Measurements from ENCODE around the gene TLR8. TPM values are rescaled to one million over a fixed set of nuclear protein-coding genes. Genes with fewer than 3 reads are reported as not detected.

TLR8 gene
- total and polyA plus RNA-seq, 5 experiments from 2014 or later = 0.21 to 0.22 TPM; not detected in 3

- H3K27ac Mint-ChIP-seq = no peak overlapping the region
- ATAC-seq (no peak), DNase-seq (no peak)
- peaks cover 0 to 12% (median 0%) of the 10 kb centered on the region in 3 donors for H3K36me3 Mint-ChIP-seq
- H3K4me3 Mint-ChIP-seq = no peak overlapping the region
- peaks cover 0 to 9% (median 1%) of the 10 kb centered on the region in 5 donors for H3K27me3 Mint-ChIP-seq
- H3K4me1 Mint-ChIP-seq = peaks cover 0 to 35% (median 6%) of the 10 kb centered on the region in 4 donors
- POLR2A ChIA-PET = no interaction called here
- H3K9me3 Mint-ChIP-seq = peaks cover 0 to 7% (median 0%) of the 10 kb centered on the region in 9 donors
Observed at GRCh38 chrX:12886545-12886944, 19.9 kb upstream of the TLR8 start.

GRCh38 chrX:12887141-12887540 is 19.3 kb upstream of the TLR8 start:
- POLR2A ChIA-PET = no interaction called here
- Mint-ChIP-seq H3K27me3 (peaks cover 0 to 3% (median under 1%) of the 10 kb centered on the region in 5 donors), H3K9me3 (peaks cover 0 to 4% (median 0%) of the 10 kb centered on the region in 9 donors), H3K36me3 (peaks cover 0 to 7% (median 0%) of the 10 kb centered on the region in 3 donors), H3K4me1 (peaks cover 2 to 33% (median 7%) of the 10 kb centered on the region in 4 donors), H3K27ac (no peak overlapping the region), H3K4me3 (no peak overlapping the region)
- DNase-seq = no peak
- ATAC-seq = no peak

- ATAC-seq (no peak), DNase-seq (no peak)
- no peak overlapping the region for H3K27ac Mint-ChIP-seq
- no peak overlapping the region for H3K4me3 Mint-ChIP-seq
- H3K36me3 Mint-ChIP-seq = peaks cover 0 to 5% (median 0%) of the 10 kb centered on the region in 3 donors
- POLR2A ChIA-PET = no interaction called here
- H3K4me1 Mint-ChIP-seq = peaks cover 2 to 39% (median 10%) of the 10 kb centered on the region in 4 donors
- H3K9me3 Mint-ChIP-seq = peaks cover 0 to 4% (median 0%) of the 10 kb centered on the region in 9 donors
- H3K27me3 Mint-ChIP-seq = no peaks in the 10 kb centered on the region
Observed at GRCh38 chrX:12887767-12888166, 18.7 kb upstream of the TLR8 start.

- Mint-ChIP-seq H3K27me3 (no peaks in the 10 kb centered on the region), H3K9me3 (peaks cover 0 to 4% (median 0%) of the 10 kb centered on the region in 9 donors), H3K27ac (peak overlapping the region in 6 of 10 donors; percentile 20 to 90 (median 28)), H3K4me1 (peaks cover 2 to 50% (median 11%) of the 10 kb centered on the region in 4 donors), H3K36me3 (peaks cover 0 to 5% (median 0%) of the 10 kb centered on the region in 3 donors), H3K4me3 (peak overlapping the region in 2 of 10 donors; percentile 5 to 15)
- peak in 1 of 10 donors; percentile 52 for DNase-seq
- no peak for ATAC-seq
- POLR2A ChIA-PET = no interaction called here
Observed at GRCh38 chrX:12890467-12890866, 16.0 kb upstream of the TLR8 start.

- H3K4me3 Mint-ChIP-seq = peak overlapping the region in 1 of 10 donors; percentile 4
- peaks cover 2 to 50% (median 11%) of the 10 kb centered on the region in 4 donors for H3K4me1 Mint-ChIP-seq
- peaks cover 0 to 5% (median 0%) of the 10 kb centered on the region in 3 donors for H3K36me3 Mint-ChIP-seq
Observed at GRCh38 chrX:12891171-12891570, 15.2 kb upstream of the TLR8 start.

GRCh38 chrX:12891915-12892506 is 14.4 kb upstream of the TLR8 start:
- Mint-ChIP-seq H3K4me1 (peaks cover 2 to 50% (median 11%) of the 10 kb centered on the region in 4 donors), H3K27me3 (no peaks in the 10 kb centered on the region), H3K9me3 (peaks cover 0 to 4% (median 0%) of the 10 kb centered on the region in 9 donors), H3K36me3 (peaks cover 0 to 5% (median 0%) of the 10 kb centered on the region in 3 donors), H3K27ac (peak overlapping the region in 2 of 10 donors; percentile 35 to 71), H3K4me3 (peak overlapping the region in 2 of 10 donors; percentile 37 to 62)
- ATAC-seq (no peak), DNase-seq (no peak)
- POLR2A ChIA-PET = no interaction called here

More at GRCh38 chrX:12891171-12891570, 15.2 kb upstream of the TLR8 start:
- H3K9me3 Mint-ChIP-seq = peaks cover 0 to 4% (median 0%) of the 10 kb centered on the region in 9 donors
- DNase-seq (no peak), ATAC-seq (no peak)
- H3K27ac Mint-ChIP-seq = peak overlapping the region in 2 of 10 donors; percentile 59 to 90
- H3K27me3 Mint-ChIP-seq = no peaks in the 10 kb centered on the region
- POLR2A ChIA-PET = no interaction called here

- Mint-ChIP-seq H3K27ac (peak overlapping the region in 2 of 10 donors; percentile 47 to 71), H3K9me3 (peaks cover 0 to 4% (median 0%) of the 10 kb centered on the region in 9 donors), H3K4me1 (peaks cover 2 to 50% (median 11%) of the 10 kb centered on the region in 4 donors), H3K27me3 (no peaks in the 10 kb centered on the region), H3K36me3 (peaks cover 0 to 5% (median 0%) of the 10 kb centered on the region in 3 donors), H3K4me3 (no peak overlapping the region)
- POLR2A ChIA-PET = no interaction called here
- ATAC-seq (no peak), DNase-seq (no peak)
Observed at GRCh38 chrX:12892716-12893115, 13.7 kb upstream of the TLR8 start.

- peaks cover 2 to 47% (median 11%) of the 10 kb centered on the region in 4 donors for H3K4me1 Mint-ChIP-seq
- POLR2A ChIA-PET = no interaction called here
- peaks cover 0 to 4% (median 0%) of the 10 kb centered on the region in 9 donors for H3K9me3 Mint-ChIP-seq
- no peaks in the 10 kb centered on the region for H3K27me3 Mint-ChIP-seq
- ATAC-seq (peak; percentile 55 to 64), DNase-seq (peak; percentile 1 to 64 (median 36))
- H3K36me3 Mint-ChIP-seq = peaks cover 0 to 5% (median 0%) of the 10 kb centered on the region in 3 donors
- peak overlapping the region in 4 of 10 donors; percentile 0 to 77 (median 20) for H3K27ac Mint-ChIP-seq
- H3K4me3 Mint-ChIP-seq = peak overlapping the region in 2 of 10 donors; percentile 6 to 22
Observed at GRCh38 chrX:12894074-12895030, 12.1 kb upstream of the TLR8 start.

GRCh38 chrX:12895866-12896265 is 10.6 kb upstream of the TLR8 start:
- POLR2A ChIA-PET = interaction anchor here (0.7 kb wide), 1 partner anchor 104 kb away, joined by 5 read pairs; no protein-coding TSS in a partner anchor
- H3K4me1 Mint-ChIP-seq = peaks cover 2 to 35% (median 8%) of the 10 kb centered on the region in 4 donors
- no peaks in the 10 kb centered on the region for H3K36me3 Mint-ChIP-seq
- DNase-seq (no peak), ATAC-seq (no peak)
- peaks cover 0 to 4% (median 0%) of the 10 kb centered on the region in 9 donors for H3K9me3 Mint-ChIP-seq
- no peak overlapping the region for H3K4me3 Mint-ChIP-seq
- H3K27ac Mint-ChIP-seq = no peak overlapping the region
- no peaks in the 10 kb centered on the region for H3K27me3 Mint-ChIP-seq

GRCh38 chrX:12896935-12897334 is 9.5 kb upstream of the TLR8 start:
- no peak for DNase-seq
- Mint-ChIP-seq H3K27me3 (peaks cover 0 to 1% (median 0%) of the 10 kb centered on the region in 5 donors), H3K27ac (no peak overlapping the region), H3K9me3 (peaks cover 0 to 4% (median 0%) of the 10 kb centered on the region in 9 donors), H3K4me1 (peaks cover 4 to 31% (median 9%) of the 10 kb centered on the region in 4 donors), H3K36me3 (no peaks in the 10 kb centered on the region), H3K4me3 (no peak overlapping the region)
- ATAC-seq = no peak
- POLR2A ChIA-PET = no interaction called here

GRCh38 chrX:12898073-12898472 is 8.3 kb upstream of the TLR8 start:
- no peak for ATAC-seq
- no peak overlapping the region for H3K27ac Mint-ChIP-seq

GRCh38 chrX:12899506-12899905 is 6.9 kb upstream of the TLR8 start:
- Mint-ChIP-seq H3K27me3 (peaks cover 0 to 1% (median 0%) of the 10 kb centered on the region in 5 donors), H3K27ac (no peak overlapping the region), H3K4me3 (no peak overlapping the region), H3K36me3 (no peaks in the 10 kb centered on the region), H3K9me3 (no peaks in the 10 kb centered on the region), H3K4me1 (peaks cover 2 to 9% (median 4%) of the 10 kb centered on the region in 4 donors)
- DNase-seq (no peak), ATAC-seq (no peak)
- POLR2A ChIA-PET = no interaction called here

More at GRCh38 chrX:12898073-12898472, 8.3 kb upstream of the TLR8 start:
- no peaks in the 10 kb centered on the region for H3K36me3 Mint-ChIP-seq
- no peak overlapping the region for H3K4me3 Mint-ChIP-seq
- POLR2A ChIA-PET = no interaction called here
- peaks cover 0 to 2% (median 0%) of the 10 kb centered on the region in 9 donors for H3K9me3 Mint-ChIP-seq
- DNase-seq = no peak
- H3K4me1 Mint-ChIP-seq = peaks cover 2 to 22% (median 5%) of the 10 kb centered on the region in 4 donors
- peaks cover 0 to 1% (median 0%) of the 10 kb centered on the region in 5 donors for H3K27me3 Mint-ChIP-seq
